Type B pancreatic cell (in vitro differentiated cells): Measurements from ENCODE around the gene TXNRD2. TPM values are rescaled to one million over a fixed set of nuclear protein-coding genes. Genes with fewer than 3 reads are reported as not detected.

Experiments used
- DNase-seq: peaks from one replicate; pipeline ENCODE4 v3.0.0; 2021; ENCODE audit warnings: mixed read lengths; ENCODE audit not compliant: unreplicated experiment; ENCODE audit errors: extremely low spot score
- H3K27ac Mint-ChIP-seq: 2 replicates; pipeline ENCODE4 v1.8.0; 2021; ENCODE audit warnings: mild to moderate bottlenecking, mixed read lengths
- H3K27me3 Mint-ChIP-seq: 2 replicates; pipeline ENCODE4 v1.8.0; 2021; ENCODE audit warnings: mixed read lengths
- H3K36me3 Mint-ChIP-seq: 2 replicates; pipeline ENCODE4 v1.8.0; 2021; ENCODE audit warnings: mixed read lengths
- H3K4me1 Mint-ChIP-seq: one replicate; pipeline ENCODE4 v1.8.0; 2021; ENCODE audit warnings: mixed read lengths; ENCODE audit not compliant: unreplicated experiment
- H3K4me3 Mint-ChIP-seq: 2 replicates; pipeline ENCODE4 v1.8.0; 2021; ENCODE audit warnings: mild to moderate bottlenecking, mixed read lengths
- H3K9me3 Mint-ChIP-seq: 2 replicates; pipeline ENCODE4 v1.8.0; 2021; ENCODE audit warnings: mixed read lengths
- CTCF ChIP-seq: fragments of 200-600 bp; sonication (generic); conservative IDR thresholded peaks from 2 replicates; pipeline ENCODE4 v1.5.0; 2021; ENCODE audit warnings: antibody characterized with exemption, mild to moderate bottlenecking
- total RNA-seq: library from RNA; stranded (reverse); gene quantifications from 2 replicates; pipeline ENCODE4 v1.2.1, GENCODE V29; 2021; ENCODE audit warnings: low replicate concordance

The TXNRD2 gene
- total RNA-seq, 1 donor from 2014 or later = 25.1 TPM

- Mint-ChIP-seq H3K4me3 (no peak overlapping the region), H3K4me1 (peaks cover 15% of the 10 kb centered on the region), H3K9me3 (no peaks in the 10 kb centered on the region), H3K27me3 (no peaks in the 10 kb centered on the region), H3K27ac (peak overlapping the region; percentile 70), H3K36me3 (peaks cover 5% of the 10 kb centered on the region)
- TF ChIP-seq CTCF = no peak
- DNase-seq = no peak
These were observed 23.2 kb upstream of the TXNRD2 start for GRCh38 chr22:19964701-19965386.

GRCh38 chr22:19963863-19964642 is 22.4 kb upstream of the TXNRD2 start:
- no peak for TF ChIP-seq CTCF
- Mint-ChIP-seq H3K9me3 (no peaks in the 10 kb centered on the region), H3K27ac (peak overlapping the region; percentile 96), H3K4me3 (no peak overlapping the region), H3K27me3 (no peaks in the 10 kb centered on the region), H3K4me1 (peaks cover 16% of the 10 kb centered on the region), H3K36me3 (peaks cover 5% of the 10 kb centered on the region)
- no peak for DNase-seq

- Mint-ChIP-seq H3K4me1 (peaks cover 20% of the 10 kb centered on the region), H3K4me3 (peak overlapping the region; percentile 90), H3K27ac (peak overlapping the region; percentile 96), H3K9me3 (no peaks in the 10 kb centered on the region), H3K36me3 (peaks cover 5% of the 10 kb centered on the region), H3K27me3 (no peaks in the 10 kb centered on the region)
- no peak for TF ChIP-seq CTCF
- no peak for DNase-seq
These were observed 21.5 kb upstream of the TXNRD2 start for GRCh38 chr22:19962909-19963806.

- DNase-seq = no peak
- Mint-ChIP-seq H3K27me3 (no peaks in the 10 kb centered on the region), H3K27ac (peak overlapping the region; percentile 96), H3K9me3 (no peaks in the 10 kb centered on the region), H3K4me1 (peaks cover 20% of the 10 kb centered on the region), H3K4me3 (peak overlapping the region; percentile 79), H3K36me3 (peaks cover 5% of the 10 kb centered on the region)
- peak; percentile 81 for TF ChIP-seq CTCF
These were observed 20.8 kb upstream of the TXNRD2 start for GRCh38 chr22:19962246-19962908.

GRCh38 chr22:19961868-19962245 is 20.2 kb upstream of the TXNRD2 start:
- TF ChIP-seq CTCF = no peak

More at GRCh38 chr22:19961868-19962245, 20.2 kb upstream of the TXNRD2 start:
- no peaks in the 10 kb centered on the region for H3K36me3 Mint-ChIP-seq
- DNase-seq = no peak
- no peak overlapping the region for H3K4me3 Mint-ChIP-seq
- no peaks in the 10 kb centered on the region for H3K27me3 Mint-ChIP-seq
- no peaks in the 10 kb centered on the region for H3K9me3 Mint-ChIP-seq
- H3K4me1 Mint-ChIP-seq = peaks cover 15% of the 10 kb centered on the region
- H3K27ac Mint-ChIP-seq = peak overlapping the region; percentile 96
